GM12892 (cell line): Measurements from ENCODE around the gene FLVCR2.

Source experiments
- POLR2A ChIP-seq: IDR thresholded peaks from 2 replicates; pipeline ENCODE4 v1.6.1; 2011; ENCODE audit warnings: low read depth, low read length, control low read depth
- POLR2AphosphoS5 ChIP-seq: IDR thresholded peaks from 2 replicates; pipeline ENCODE4 v1.6.1; 2011; ENCODE audit warnings: low read depth, low read length, control low read depth

DNA sequence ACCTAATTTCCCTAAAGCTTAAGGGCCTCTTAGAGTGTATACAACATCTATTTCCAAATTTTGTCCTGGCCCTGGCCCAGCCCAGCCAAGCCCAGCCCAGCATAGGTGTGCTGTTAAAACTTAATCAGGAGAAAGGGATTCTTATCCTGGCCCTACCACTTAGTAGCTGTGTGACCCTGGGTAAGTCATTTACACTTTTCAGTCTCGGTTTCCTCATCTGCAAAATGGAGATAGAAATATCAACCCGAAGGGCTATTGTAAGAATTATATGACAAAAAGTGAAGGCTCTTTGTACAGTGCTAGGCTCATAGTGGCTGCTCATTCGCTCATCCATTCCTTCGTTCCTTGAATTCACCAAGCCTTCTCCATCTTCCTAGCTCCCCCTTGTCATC is 81.8 kb downstream of the FLVCR2 start:
- TF ChIP-seq POLR2A (no peak), POLR2AphosphoS5 (no peak)
